ENCODE data around the gene C2CD4C.
"Not testable (repeated sequence)": the region's sequence is repeated elsewhere in the genome, so short reads cannot be mapped to it uniquely, and the experiment has no call there.

Gene C2CD4C

GRCh38 chr19:398719-399118 lies 10.2 kb downstream of the C2CD4C start:
- DNase-seq (ENCODE audit: low read depth in 2 of 2) = no peak

DNA sequence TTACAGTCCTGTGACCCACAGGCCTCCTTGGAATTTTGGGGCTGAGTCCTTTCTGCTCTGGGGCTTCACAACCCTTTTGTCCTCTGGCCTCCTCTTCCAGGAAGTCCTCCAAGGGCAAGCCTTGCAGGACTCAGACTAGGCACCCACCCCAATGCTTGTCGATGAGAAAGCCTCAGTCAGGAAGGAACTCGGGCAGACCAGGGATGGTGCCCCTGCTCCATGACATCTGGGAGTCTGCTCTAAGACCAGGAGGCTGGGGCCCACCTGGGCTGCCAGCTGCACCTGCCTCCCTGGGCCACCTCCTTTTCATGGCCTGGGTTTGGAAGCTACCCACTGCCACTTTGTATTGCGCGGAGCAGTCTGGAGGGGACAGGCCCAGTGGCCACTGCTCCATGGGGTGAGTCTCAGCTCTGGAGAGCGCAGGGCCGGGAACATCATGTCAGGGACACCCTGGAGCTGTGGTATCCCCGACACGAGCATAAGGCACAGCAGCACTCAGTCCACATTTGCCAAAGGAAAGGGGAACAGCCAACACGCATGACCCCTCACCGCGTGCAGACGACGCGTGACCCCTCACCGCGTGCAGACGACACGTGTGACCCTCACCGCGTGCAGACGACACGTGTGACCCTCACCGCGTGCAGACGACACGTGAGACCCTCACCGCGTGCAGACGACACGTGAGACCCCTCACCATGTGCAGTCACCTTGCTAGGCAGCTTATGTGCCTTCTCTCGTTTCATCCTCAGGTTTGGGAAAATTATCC lies 10.8 kb downstream of the C2CD4C start:
- no peak for DNase-seq (ENCODE audit: low read depth in 2 of 2)

GRCh38 chr19:397321-397720 lies 11.6 kb downstream of the C2CD4C start:
- DNase-seq (ENCODE audit: low read depth in 2 of 2) = no peak

GRCh38 chr19:395467-395866 lies 13.5 kb downstream of the C2CD4C start:
- DNase-seq (ENCODE audit: low read depth in 2 of 2) = no peak

- not testable (repeated sequence) for DNase-seq (ENCODE audit: low read depth in 2 of 2)
These were observed 14.1 kb downstream of the C2CD4C start for GRCh38 chr19:394857-395256.

DNA sequence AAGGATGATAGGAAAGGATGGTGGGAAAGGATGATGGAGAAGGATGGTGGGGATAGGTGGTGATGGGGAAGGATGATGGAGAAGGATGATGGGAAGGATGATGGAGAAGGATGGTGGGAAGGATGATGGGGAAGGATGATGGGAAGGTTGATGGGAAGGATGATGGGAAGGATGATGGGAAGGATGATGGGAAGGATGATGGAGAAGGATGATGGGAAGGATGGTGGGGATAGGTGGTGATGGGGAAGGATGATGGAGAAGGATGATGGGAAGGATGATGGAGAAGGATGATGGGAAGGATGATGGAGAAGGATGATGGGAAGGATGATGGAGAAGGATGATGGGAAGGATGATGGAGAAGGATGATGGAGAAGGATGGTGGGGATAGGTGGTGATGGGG lies 15.4 kb downstream of the C2CD4C start:
- not testable (repeated sequence) for DNase-seq (ENCODE audit: low read depth in 2 of 2)

DNA sequence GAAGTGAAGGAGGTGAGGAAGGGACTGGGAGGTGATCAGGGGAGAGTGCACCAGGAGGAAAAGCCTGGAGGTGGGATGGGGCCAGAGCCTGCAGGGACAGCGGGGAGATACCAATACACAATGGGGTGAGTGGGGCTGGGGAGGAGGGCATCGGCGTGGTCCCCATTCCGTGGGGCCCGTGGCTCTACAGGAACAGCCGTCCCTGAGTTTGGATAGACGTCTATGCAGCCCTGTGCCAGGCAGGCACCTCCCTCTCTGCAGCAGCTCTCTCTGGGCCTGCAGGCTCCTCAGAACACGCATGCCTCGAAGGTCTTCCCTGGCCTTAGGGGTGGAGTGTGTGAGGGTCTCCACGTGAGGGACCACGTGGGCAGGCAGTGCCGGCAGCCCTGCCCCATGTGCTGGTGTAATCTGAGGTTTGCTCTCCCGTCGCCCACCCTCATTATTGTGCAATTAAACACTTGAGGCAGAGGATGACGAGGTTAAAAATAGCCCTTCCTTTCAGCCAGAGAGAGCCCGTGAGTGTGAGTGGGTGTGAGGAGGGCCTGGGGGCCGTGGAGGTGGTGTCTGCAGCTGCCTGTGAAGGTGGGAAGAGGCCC lies 16.5 kb downstream of the C2CD4C start:
- DNase-seq (ENCODE audit: low read depth in 2 of 2) = no peak

GRCh38 chr19:391726-392374 lies 17.1 kb downstream of the C2CD4C start:
- DNase-seq (ENCODE audit: low read depth in 2 of 2) = no peak

DNA sequence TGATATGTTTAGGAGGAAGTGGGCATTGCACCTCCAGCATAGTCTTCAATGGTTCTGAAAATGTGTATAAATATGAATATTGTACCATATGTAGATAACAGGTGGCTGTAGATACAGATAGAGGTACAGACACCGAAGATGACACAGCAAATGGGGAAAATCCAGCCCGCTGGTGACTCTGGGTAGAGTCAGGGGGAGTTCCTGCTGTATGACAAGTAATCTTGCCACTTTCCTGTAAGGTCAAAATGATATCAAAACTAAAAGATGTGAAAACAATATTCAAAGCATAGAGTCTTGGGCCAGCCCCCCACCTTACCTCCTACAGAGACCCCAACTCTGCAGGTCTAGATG lies 17.8 kb downstream of the C2CD4C start:
- no peak for DNase-seq (ENCODE audit: low read depth in 2 of 2)

DNA sequence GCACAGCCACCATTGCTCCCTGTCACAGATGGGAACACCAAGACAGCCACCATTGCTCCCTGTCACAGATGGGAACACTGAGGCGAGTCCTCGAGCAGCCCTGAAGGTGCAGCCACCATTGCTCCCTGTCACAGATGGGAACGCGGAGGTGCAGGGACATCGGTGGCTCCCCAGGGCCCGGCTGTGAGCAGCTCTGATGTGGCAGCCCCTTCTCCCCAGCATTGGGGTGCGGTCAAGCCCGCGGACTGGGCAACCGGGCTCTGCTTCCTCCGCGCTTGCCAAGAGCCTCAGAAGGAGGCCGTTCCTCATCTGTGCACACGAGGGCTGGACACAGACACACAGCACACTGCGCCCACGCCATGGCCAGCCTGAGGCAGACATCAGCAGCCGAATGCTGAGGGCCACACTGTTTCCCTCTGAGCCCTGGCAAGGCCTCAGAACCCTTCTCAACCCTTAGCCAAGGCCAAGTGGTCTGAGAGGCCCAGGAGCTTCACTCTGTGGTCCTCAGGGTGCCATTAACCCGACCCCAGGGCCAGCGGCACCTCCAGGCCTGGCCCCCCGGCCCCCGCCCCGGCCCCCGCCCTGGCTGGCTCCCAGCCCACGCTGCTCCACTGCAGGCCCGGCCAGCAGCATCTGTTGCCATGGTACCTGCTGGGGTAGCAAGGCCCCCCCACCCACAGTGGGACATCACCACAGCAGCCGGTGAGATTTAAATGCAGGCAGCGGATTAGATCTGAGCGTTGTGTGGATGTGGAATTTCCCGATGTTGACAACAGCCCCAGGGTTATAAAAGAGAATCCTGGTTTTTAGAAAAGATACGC lies 18.4 kb downstream of the C2CD4C start:
- no peak for DNase-seq (ENCODE audit: low read depth in 2 of 2)

GRCh38 chr19:389935-390289 lies 19.0 kb downstream of the C2CD4C start:
- DNase-seq (ENCODE audit: low read depth in 2 of 2) = no peak

DNA sequence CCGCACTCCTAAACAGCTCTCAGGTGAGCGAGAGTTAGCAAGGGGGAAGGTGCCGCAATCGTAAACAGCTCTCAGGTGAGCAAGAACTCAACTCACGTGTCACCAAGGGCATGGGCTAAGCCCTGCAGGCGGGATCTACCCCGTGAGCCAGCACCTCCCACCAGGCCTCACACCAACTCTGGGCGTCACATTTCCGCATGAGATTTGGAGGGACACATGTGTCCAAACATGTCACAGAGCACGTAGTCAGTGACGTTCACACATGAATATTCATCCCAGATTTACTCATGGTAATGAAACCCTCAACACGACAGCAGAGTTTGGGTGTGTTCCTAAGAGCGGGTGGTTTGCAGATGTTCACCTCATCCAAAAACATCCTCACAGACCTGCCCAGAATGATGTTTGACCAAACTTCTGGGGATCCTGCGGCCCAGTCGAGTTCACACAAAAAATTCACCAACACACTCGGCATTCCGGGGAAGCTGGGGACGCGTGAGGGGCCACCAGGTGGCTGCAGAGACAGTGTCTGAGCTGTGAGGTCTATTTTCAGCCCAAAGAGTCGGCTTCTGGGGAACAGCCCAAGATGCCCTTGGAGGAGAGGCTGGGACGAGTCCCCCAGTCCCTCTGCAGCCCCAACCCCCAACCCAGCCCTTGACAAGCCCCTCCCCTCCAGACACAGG lies 19.6 kb downstream of the C2CD4C start:
- DNase-seq (ENCODE audit: low read depth in 2 of 2) = no peak

GRCh38 chr19:388691-389090 lies 20.3 kb downstream of the C2CD4C start:
- DNase-seq (ENCODE audit: low read depth in 2 of 2) = no peak

- DNase-seq (ENCODE audit: low read depth in 2 of 2) = no peak
These were observed 21.2 kb downstream of the C2CD4C start for GRCh38 chr19:387777-388176.

DNA sequence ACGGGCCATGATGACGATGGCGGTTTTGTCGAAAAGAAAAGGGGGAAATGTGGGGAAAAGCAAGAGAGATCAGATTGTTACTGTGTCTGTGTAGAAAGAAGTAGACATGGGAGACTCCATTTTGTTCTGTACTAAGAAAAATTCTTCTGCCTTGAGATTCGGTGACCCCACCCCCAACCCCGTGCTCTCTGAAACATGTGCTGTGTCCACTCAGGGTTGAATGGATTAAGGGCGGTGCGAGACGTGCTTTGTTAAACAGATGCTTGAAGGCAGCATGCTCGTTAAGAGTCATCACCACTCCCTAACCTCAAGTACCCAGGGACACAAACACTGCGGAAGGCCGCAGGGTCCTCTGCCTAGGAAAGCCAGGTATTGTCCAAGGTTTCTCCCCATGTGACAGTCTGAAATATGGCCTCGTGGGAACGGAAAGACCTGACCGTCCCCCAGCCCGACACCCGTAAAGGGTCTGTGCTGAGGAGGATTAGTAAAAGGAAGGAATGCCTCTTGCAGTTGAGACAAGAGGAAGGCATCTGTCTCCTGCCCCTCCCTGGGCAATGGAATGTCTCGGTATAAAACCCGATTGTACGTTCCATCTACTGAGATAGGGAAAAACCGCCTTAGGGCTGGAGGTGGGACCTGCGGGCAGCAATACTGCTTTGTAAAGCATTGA lies 22.2 kb downstream of the C2CD4C start:
- not testable (repeated sequence) for DNase-seq (ENCODE audit: low read depth in 2 of 2)

DNA sequence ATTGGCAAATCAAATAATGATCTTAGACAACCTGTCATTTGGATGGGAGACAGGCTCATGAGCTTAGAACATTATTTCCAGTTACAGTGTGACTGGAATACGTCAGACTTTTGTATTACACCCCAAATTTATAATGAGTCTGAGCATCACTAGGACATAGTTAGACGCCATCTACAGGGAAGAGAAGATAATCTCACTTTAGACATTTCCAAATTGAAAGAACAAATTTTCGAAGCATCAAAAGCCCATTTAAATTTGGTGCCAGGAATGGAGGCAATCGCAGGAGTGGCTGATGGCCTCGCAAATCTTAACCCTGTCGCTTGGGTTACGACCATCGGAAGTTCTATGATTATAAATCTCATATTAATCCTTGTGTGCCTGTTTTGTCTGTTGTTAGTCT lies 22.8 kb downstream of the C2CD4C start:
- not testable (repeated sequence) for DNase-seq (ENCODE audit: low read depth in 2 of 2)

DNA sequence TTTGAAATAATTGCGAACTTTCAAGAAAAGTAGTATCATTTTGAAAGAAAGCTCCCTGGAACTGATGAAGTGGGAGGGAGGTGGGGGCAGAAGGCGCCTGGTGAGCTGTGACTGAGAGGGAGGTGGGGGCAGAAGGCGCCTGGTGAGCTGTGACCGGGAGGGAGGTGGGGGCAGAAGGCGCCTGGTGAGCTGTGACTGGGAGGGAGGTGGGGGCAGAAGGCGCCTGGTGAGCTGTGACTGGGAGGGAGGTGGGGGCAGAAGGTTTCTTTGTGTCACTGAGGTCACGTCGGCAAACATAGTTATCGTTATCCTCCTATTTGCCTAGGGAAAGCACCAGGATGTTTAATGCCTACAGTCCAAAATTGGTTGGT lies 24.2 kb downstream of the C2CD4C start:
- no peak for DNase-seq (ENCODE audit: low read depth in 2 of 2)

GRCh38 chr19:383922-384798 lies 24.8 kb downstream of the C2CD4C start:
- no peak for DNase-seq (ENCODE audit: low read depth in 2 of 2)

- DNase-seq (ENCODE audit: low read depth in 2 of 2) = no peak
These were observed 25.9 kb downstream of the C2CD4C start for GRCh38 chr19:383040-383439.

- DNase-seq (ENCODE audit: low read depth in 2 of 2) = not testable (repeated sequence)
These were observed 26.4 kb downstream of the C2CD4C start for GRCh38 chr19:382578-382977.
